Trophoblast cell (in vitro differentiated cells and primary cell): ENCODE measurements around the gene TSPOAP1.

Experiments
- DNase-seq, 2 donors: peaks; one replicate each; pipeline ENCODE4 v3.0.0-alpha.2; 2016
- H2AFZ ChIP-seq: 2 replicates; pipeline ENCODE4 v1.6.1; 2013; ENCODE audit warnings: low read length, moderate library complexity, mild to moderate bottlenecking; ENCODE audit not compliant: insufficient read depth, poor library complexity
- H2AK5ac ChIP-seq: 2 replicates; pipeline ENCODE4 v1.6.1; 2013; ENCODE audit warnings: mild to moderate bottlenecking, low read length
- H2BK120ac ChIP-seq: 2 replicates; pipeline ENCODE4 v1.6.1; 2013; ENCODE audit warnings: low read length, mild to moderate bottlenecking, moderate library complexity; ENCODE audit not compliant: insufficient read depth, poor library complexity
- H2BK12ac ChIP-seq: 2 replicates; pipeline ENCODE4 v1.6.1; 2013; ENCODE audit warnings: mild to moderate bottlenecking, low read length, moderate library complexity
- H2BK5ac ChIP-seq: 2 replicates; pipeline ENCODE4 v1.6.1; 2013; ENCODE audit warnings: low read length, low read depth, moderate library complexity, mild to moderate bottlenecking; ENCODE audit not compliant: poor library complexity
- H3K14ac ChIP-seq: 2 replicates; pipeline ENCODE4 v1.6.1; 2013; ENCODE audit warnings: mild to moderate bottlenecking, low read length
- H3K18ac ChIP-seq: 2 replicates; pipeline ENCODE4 v1.6.1; 2013; ENCODE audit warnings: mild to moderate bottlenecking, low read length
- H3K23ac ChIP-seq: 2 replicates; pipeline ENCODE4 v1.6.1; 2013; ENCODE audit warnings: low read length
- H3K27ac ChIP-seq: 2 replicates; pipeline ENCODE4 v1.5.1; 2013; ENCODE audit warnings: low read depth, mild to moderate bottlenecking, inconsistent platforms, low read length, moderate library complexity
- H3K27me3 ChIP-seq: 2 replicates; pipeline ENCODE4 v1.6.1; 2013; ENCODE audit warnings: inconsistent platforms, mild to moderate bottlenecking, low read length, moderate library complexity; ENCODE audit not compliant: insufficient read depth
- H3K36me3 ChIP-seq, 2 experiments: 1 replicate in 1 of 2; 2 replicates in 1 of 2; pipeline ENCODE4 v1.6.1; 2013; ENCODE audit warnings: low read length in 2 of 2, mild to moderate bottlenecking in 2 of 2, moderate library complexity in 1 of 2; ENCODE audit not compliant: insufficient read depth in 2 of 2, control insufficient read depth in 1 of 2
- H3K4ac ChIP-seq: 2 replicates; pipeline ENCODE4 v1.6.1; 2013; ENCODE audit warnings: low read depth, mild to moderate bottlenecking, low read length, moderate library complexity
- H3K4me1 ChIP-seq, 2 experiments: 1 replicate in 1 of 2; 2 replicates in 1 of 2; pipeline ENCODE4 v1.6.1; 2013; ENCODE audit warnings: low read length in 2 of 2, mild to moderate bottlenecking in 2 of 2, moderate library complexity in 1 of 2; ENCODE audit not compliant: insufficient read depth in 2 of 2, control insufficient read depth in 1 of 2
- H3K4me2 ChIP-seq: 2 replicates; pipeline ENCODE4 v1.6.1; 2013; ENCODE audit warnings: inconsistent platforms, mild to moderate bottlenecking, low read length, moderate library complexity
- H3K4me3 ChIP-seq: 2 replicates; pipeline ENCODE4 v1.5.1; 2013; ENCODE audit warnings: mild to moderate bottlenecking, low read depth, low read length, inconsistent platforms
- H3K79me1 ChIP-seq: one replicate; pipeline ENCODE4 v1.6.1; 2013; ENCODE audit warnings: low read length
- H3K79me2 ChIP-seq: 2 replicates; pipeline ENCODE4 v1.6.1; 2013; ENCODE audit warnings: low read length, mild to moderate bottlenecking; ENCODE audit not compliant: control insufficient read depth, insufficient read depth, poor library complexity
- H3K9ac ChIP-seq: 2 replicates; pipeline ENCODE4 v1.6.1; 2013; ENCODE audit warnings: mild to moderate bottlenecking, low read length
- H3K9me3 ChIP-seq: 2 replicates; pipeline ENCODE4 v1.6.1; 2013; ENCODE audit warnings: low read depth, mild to moderate bottlenecking, control low read depth, inconsistent platforms, low read length; ENCODE audit not compliant: insufficient read depth
- H4K12ac ChIP-seq: 2 replicates; pipeline ENCODE4 v1.6.1; 2013; ENCODE audit warnings: low read depth, mild to moderate bottlenecking, low read length, moderate library complexity
- H4K8ac ChIP-seq: 2 replicates; pipeline ENCODE4 v1.6.1; 2013; ENCODE audit warnings: low read depth, mild to moderate bottlenecking, low read length, moderate library complexity
- H4K91ac ChIP-seq: one replicate; pipeline ENCODE4 v1.6.1; 2013; ENCODE audit warnings: low read depth, mild to moderate bottlenecking, low read length, moderate library complexity
- WGBS: extraction: QIAGEN DNeasy Blood & Tissue Kit; methylation state at CpG from one replicate; pipeline ENCODE4 v1.1.7; 2013; ENCODE audit warnings: missing lambda C conversion rate; ENCODE audit not compliant: insufficient read length, insufficient coverage; ENCODE audit errors: extremely low coverage; 5-methylcytosine and 5-hydroxymethylcytosine counted together

TSPOAP1 gene

DNA sequence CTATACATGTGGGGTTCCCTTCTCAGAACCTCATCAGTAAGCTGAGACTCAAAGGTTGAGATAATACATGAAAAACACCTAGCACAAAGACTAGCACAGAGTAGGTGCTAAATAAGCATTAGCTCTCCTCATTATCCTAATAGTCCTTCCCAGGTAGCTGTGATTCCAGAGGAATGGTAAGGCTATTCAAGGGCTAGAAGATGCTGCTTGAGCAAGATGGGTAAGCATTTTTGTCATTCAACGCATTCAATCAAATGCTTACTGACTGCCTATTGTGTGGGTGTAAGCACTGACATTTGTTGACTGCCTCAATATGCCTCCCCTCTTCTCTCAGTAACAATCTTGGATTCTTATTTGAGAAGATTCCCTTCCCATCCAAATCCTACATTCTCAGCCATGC, 19.4 kb upstream of the TSPOAP1 start:
- Histone ChIP-seq H3K18ac (no peak overlapping the region), H3K23ac (no peak overlapping the region), H3K4me3 (no peak overlapping the region), H2BK12ac (no peak overlapping the region), H3K4ac (no peak overlapping the region), H2AFZ (no peak overlapping the region), H3K36me3 (peaks cover 33 to 55% of the 10 kb centered on the region in 2 experiments), H3K9ac (no peak overlapping the region), H4K12ac (no peak overlapping the region), H2AK5ac (no peak overlapping the region), H3K14ac (no peak overlapping the region), H3K27me3 (no peaks in the 10 kb centered on the region), H3K79me2 (peaks cover 9% of the 10 kb centered on the region), H4K91ac (no peak overlapping the region), H3K79me1 (peaks cover 13% of the 10 kb centered on the region), H3K4me1 (peaks cover 0 to 2% of the 10 kb centered on the region in 2 experiments), H2BK120ac (no peak overlapping the region), H3K27ac (no peak overlapping the region), H3K9me3 (no peaks in the 10 kb centered on the region), H3K4me2 (no peak overlapping the region), H2BK5ac (no peak overlapping the region), H4K8ac (no peak overlapping the region)
- WGBS, result no CpG with 5 or more reads among the region's 1 CpG
- DNase-seq, result no peak

DNA sequence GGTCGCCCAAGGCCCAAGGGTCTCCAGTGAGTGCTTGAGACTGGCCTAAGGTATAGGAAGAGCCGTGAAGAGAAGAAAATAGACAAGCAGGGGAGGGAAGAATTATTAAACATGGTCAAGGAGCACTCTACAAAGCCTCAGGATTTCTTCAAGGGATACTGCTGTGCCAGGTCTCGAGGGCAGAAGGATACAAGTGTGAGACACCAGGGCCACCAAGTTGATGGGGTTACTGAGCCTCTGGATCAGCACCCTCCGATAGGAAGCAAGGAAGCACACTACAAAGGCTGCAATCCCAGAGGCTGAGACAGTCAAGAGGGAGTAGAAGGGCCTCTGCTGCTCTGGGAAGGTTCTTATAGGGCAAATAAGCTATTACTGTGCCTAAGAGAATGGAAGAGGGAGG, 16.9 kb upstream of the TSPOAP1 start:
- no CpG with 5 or more reads among the region's 4 CpGs for WGBS
- Histone ChIP-seq H3K14ac (no peak overlapping the region), H2BK12ac (no peak overlapping the region), H4K91ac (no peak overlapping the region), H3K4me3 (no peak overlapping the region), H3K79me1 (no peaks in the 10 kb centered on the region), H2AFZ (no peak overlapping the region), H3K4me2 (no peak overlapping the region), H3K36me3 (peaks cover 33 to 55% of the 10 kb centered on the region in 2 experiments), H2AK5ac (no peak overlapping the region), H2BK5ac (no peak overlapping the region), H3K9me3 (no peaks in the 10 kb centered on the region), H3K4me1 (no peaks in the 10 kb centered on the region), H4K8ac (no peak overlapping the region), H3K23ac (no peak overlapping the region), H3K9ac (no peak overlapping the region), H4K12ac (no peak overlapping the region), H3K18ac (no peak overlapping the region), H3K79me2 (no peaks in the 10 kb centered on the region), H3K27me3 (no peaks in the 10 kb centered on the region), H2BK120ac (no peak overlapping the region), H3K27ac (no peak overlapping the region), H3K4ac (no peak overlapping the region)
- no peak for DNase-seq

DNA sequence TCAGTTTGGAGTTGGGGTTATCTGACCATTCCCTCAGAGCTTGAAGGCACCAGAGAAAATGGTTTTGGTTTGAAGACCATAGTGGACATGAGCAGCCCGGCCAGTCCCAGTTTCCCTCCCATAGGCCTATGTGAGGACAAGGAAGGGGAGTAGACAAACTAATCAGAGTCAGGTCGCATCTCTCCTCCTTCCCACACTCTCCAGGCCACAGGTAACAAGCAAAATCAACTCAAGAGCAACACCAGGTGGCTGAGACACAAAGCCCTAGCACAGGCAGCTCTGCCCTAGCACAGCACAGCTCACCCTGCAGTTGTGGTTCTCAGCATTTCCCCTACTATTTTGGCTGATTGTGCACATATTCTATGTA, 16.2 kb upstream of the TSPOAP1 start:
- Histone ChIP-seq H4K8ac (no peak overlapping the region), H3K18ac (no peak overlapping the region), H3K4me2 (no peak overlapping the region), H3K79me2 (no peaks in the 10 kb centered on the region), H4K91ac (no peak overlapping the region), H3K4me1 (no peaks in the 10 kb centered on the region), H3K4me3 (no peak overlapping the region), H3K9me3 (no peaks in the 10 kb centered on the region), H3K23ac (no peak overlapping the region), H2AK5ac (no peak overlapping the region), H2BK5ac (no peak overlapping the region), H2BK120ac (no peak overlapping the region), H3K14ac (no peak overlapping the region), H3K9ac (no peak overlapping the region), H3K27me3 (no peaks in the 10 kb centered on the region), H3K79me1 (no peaks in the 10 kb centered on the region), H2BK12ac (no peak overlapping the region), H3K27ac (no peak overlapping the region), H4K12ac (no peak overlapping the region), H3K36me3 (peaks cover 30 to 52% of the 10 kb centered on the region in 2 experiments), H2AFZ (no peak overlapping the region), H3K4ac (no peak overlapping the region)
- WGBS, result no CpG with 5 or more reads among the region's 2 CpGs
- DNase-seq, result no peak

DNA sequence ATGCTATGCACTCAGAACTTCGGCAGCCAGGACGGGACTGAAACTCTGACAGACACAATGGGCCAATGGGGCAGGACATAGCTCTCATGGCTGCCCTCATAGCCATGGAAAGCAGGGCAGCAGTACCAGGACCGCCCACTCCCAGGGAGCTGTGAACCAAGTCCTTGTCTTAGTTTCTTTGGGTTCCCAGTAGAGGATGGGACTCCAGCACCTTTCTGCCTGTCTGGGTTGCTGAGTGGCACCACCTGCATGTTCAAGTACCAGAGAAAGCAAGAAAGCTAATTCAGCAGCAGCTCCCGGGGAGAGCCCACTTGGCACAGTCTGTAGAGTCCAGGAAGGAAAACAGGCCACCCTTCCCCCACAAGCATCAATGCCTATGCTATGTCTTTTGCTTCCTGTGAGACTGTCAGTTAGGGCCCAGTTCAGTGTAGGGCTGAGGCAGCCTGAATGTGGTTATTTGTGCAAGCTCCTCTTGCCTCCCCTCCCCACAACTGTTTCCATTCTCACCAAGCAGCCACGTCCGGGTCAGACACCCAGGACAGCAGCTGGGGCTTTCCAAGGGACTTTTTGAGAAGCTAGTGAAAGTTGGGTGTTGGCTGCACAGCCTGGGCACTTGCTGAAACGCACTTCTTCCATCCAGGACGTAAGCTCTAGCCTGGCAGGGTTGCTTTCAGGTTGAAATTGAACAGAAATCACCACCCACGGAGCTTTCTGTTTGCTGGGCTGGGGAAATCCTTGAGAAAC, 15.6 kb upstream of the TSPOAP1 start:
- Histone ChIP-seq H3K79me1 (peaks cover under 1% of the 10 kb centered on the region), H3K4me3 (no peak overlapping the region), H3K79me2 (no peaks in the 10 kb centered on the region), H3K4me2 (no peak overlapping the region), H2AFZ (no peak overlapping the region), H3K4me1 (peaks cover 2% of the 10 kb centered on the region in 2 experiments), H3K18ac (no peak overlapping the region), H3K4ac (no peak overlapping the region), H3K9me3 (no peaks in the 10 kb centered on the region), H2AK5ac (no peak overlapping the region), H3K27ac (no peak overlapping the region), H3K27me3 (no peaks in the 10 kb centered on the region), H3K14ac (no peak overlapping the region), H3K23ac (no peak overlapping the region), H2BK12ac (no peak overlapping the region), H4K91ac (no peak overlapping the region), H4K12ac (no peak overlapping the region), H3K36me3 (peaks cover 29 to 47% of the 10 kb centered on the region in 2 experiments), H4K8ac (no peak overlapping the region), H2BK5ac (no peak overlapping the region), H3K9ac (no peak overlapping the region), H2BK120ac (no peak overlapping the region)
- DNase-seq, result peak in 1 of 2 donors; percentile 25
- WGBS, result no CpG with 5 or more reads among the region's 9 CpGs
